Liver (tissue), 9 donors: Measurements from ENCODE around the gene SZT2. TPM values are rescaled to one million over a fixed set of nuclear protein-coding genes. Genes with fewer than 3 reads are reported as not detected.

ENCODE experiments used
- DNase-seq: peaks from one replicate; pipeline ENCODE4 v3.0.0-alpha.2; 2017; ENCODE audit warnings: low spot score
- H3K27ac ChIP-seq, 2 donors: one replicate each; pipeline ENCODE4 v1.7.0; 2013; ENCODE audit warnings: inconsistent platforms in 2 of 2, low read length in 2 of 2, control low read depth in 1 of 2, low read depth in 1 of 2, mild to moderate bottlenecking in 1 of 2
- H3K27me3 ChIP-seq, 4 donors: one replicate each; pipeline versions ENCODE4 v1.6.1 to v1.7.0; 2013; ENCODE audit warnings: low read length in 3 of 4, inconsistent platforms in 1 of 4, mild to moderate bottlenecking in 1 of 4, moderate library complexity in 1 of 4; ENCODE audit not compliant: control insufficient read depth in 4 of 4, insufficient read depth in 4 of 4
- H3K36me3 ChIP-seq, 4 donors: one replicate each; pipeline versions ENCODE4 v1.6.1 to v1.7.0; 2013; ENCODE audit warnings: low read length in 3 of 4, mild to moderate bottlenecking in 3 of 4, low read depth in 1 of 4, moderate library complexity in 1 of 4; ENCODE audit not compliant: control insufficient read depth in 4 of 4, insufficient read depth in 3 of 4
- H3K4me1 ChIP-seq, 4 donors: one replicate each; pipeline versions ENCODE4 v1.6.1 to v1.7.0; 2013; ENCODE audit warnings: low read length in 3 of 4, mild to moderate bottlenecking in 3 of 4, moderate library complexity in 1 of 4; ENCODE audit not compliant: control insufficient read depth in 4 of 4, insufficient read depth in 4 of 4
- H3K4me3 ChIP-seq, 3 donors: one replicate each; pipeline versions ENCODE4 v1.6.1 to v1.7.0; 2013; ENCODE audit warnings: low read length in 3 of 3, control low read depth in 1 of 3, low read depth in 1 of 3, mild to moderate bottlenecking in 1 of 3
- H3K9ac ChIP-seq, 2 donors: one replicate each; pipeline ENCODE4 v1.7.0; 2013; ENCODE audit warnings: low read length in 2 of 2, mild to moderate bottlenecking in 2 of 2, moderate library complexity in 2 of 2, control low read depth in 1 of 2, low read depth in 1 of 2
- H3K9me3 ChIP-seq, 4 donors: one replicate each; pipeline versions ENCODE4 v1.6.1 to v1.7.0; 2013; ENCODE audit warnings: low read length in 3 of 4; ENCODE audit not compliant: control insufficient read depth in 4 of 4
- CTCF ChIP-seq: fragments of 150-350 bp; IDR thresholded peaks from 2 replicates; pipeline ENCODE4 v1.5.1; 2017; ENCODE audit warnings: improper control_type of control experiment, low read depth, low read length; ENCODE audit not compliant: missing input control
- EGR1 ChIP-seq, 2 donors: IDR thresholded peaks; 2 replicates each; pipeline ENCODE4 v1.6.1; 2016 to 2018; ENCODE audit warnings: antibody characterized with exemption in 2 of 2, low read depth in 2 of 2
- FOXA1 ChIP-seq: IDR thresholded peaks from 2 replicates; pipeline ENCODE4 v1.6.1; 2016; ENCODE audit warnings: antibody characterized with exemption
- FOXA2 ChIP-seq: IDR thresholded peaks from 2 replicates; pipeline ENCODE4 v1.6.1; 2016; ENCODE audit warnings: antibody characterized with exemption
- GABPA ChIP-seq, 2 donors: IDR thresholded peaks in 1 of 2; conservative IDR thresholded peaks in 1 of 2; 2 replicates each; pipeline ENCODE4 v1.6.1; 2016; ENCODE audit warnings: antibody characterized with exemption in 2 of 2, mild to moderate bottlenecking in 1 of 2, moderate library complexity in 1 of 2
- HNF4A ChIP-seq, 2 donors: conservative IDR thresholded peaks; 2 replicates each; pipeline ENCODE4 v1.6.1; 2016; ENCODE audit warnings: antibody characterized with exemption in 2 of 2, mild to moderate bottlenecking in 2 of 2
- HNF4G ChIP-seq: IDR thresholded peaks from 2 replicates; pipeline ENCODE4 v1.6.1; 2016; ENCODE audit warnings: antibody characterized with exemption
- JUND ChIP-seq, 2 donors: IDR thresholded peaks; 2 replicates each; pipeline ENCODE4 v1.6.1; 2016; ENCODE audit warnings: antibody characterized with exemption in 2 of 2
- MAX ChIP-seq: IDR thresholded peaks from 2 replicates; pipeline ENCODE4 v1.6.1; 2016; ENCODE audit warnings: antibody characterized with exemption
- NR2F2 ChIP-seq: IDR thresholded peaks from 2 replicates; pipeline ENCODE4 v1.6.1; 2016; ENCODE audit warnings: antibody characterized with exemption
- RAD21 ChIP-seq, 2 donors: IDR thresholded peaks; 2 replicates each; pipeline ENCODE4 v1.6.1; 2016; ENCODE audit warnings: antibody characterized with exemption in 2 of 2, mild to moderate bottlenecking in 2 of 2
- RXRA ChIP-seq, 2 donors: IDR thresholded peaks; 2 replicates each; pipeline ENCODE4 v1.6.1; 2017 to 2018; ENCODE audit warnings: antibody characterized with exemption in 2 of 2, mild to moderate bottlenecking in 1 of 2
- SP1 ChIP-seq: IDR thresholded peaks from 2 replicates; pipeline ENCODE4 v1.6.1; 2018; ENCODE audit warnings: antibody characterized with exemption, mild to moderate bottlenecking
- TAF1 ChIP-seq: conservative IDR thresholded peaks from 2 replicates; pipeline ENCODE4 v1.6.1; 2016; ENCODE audit warnings: antibody characterized with exemption, mild to moderate bottlenecking
- YY1 ChIP-seq: IDR thresholded peaks from 2 replicates; pipeline ENCODE4 v1.6.1; 2016; ENCODE audit warnings: antibody characterized with exemption, mild to moderate bottlenecking
- ZBTB33 ChIP-seq: IDR thresholded peaks from 2 replicates; pipeline ENCODE4 v1.6.1; 2016; ENCODE audit warnings: antibody characterized with exemption
- WGBS: extraction: QIAGEN DNeasy Blood & Tissue Kit; methylation state at CpG from one replicate; pipeline ENCODE4 v1.1.7; 2013; 5-methylcytosine and 5-hydroxymethylcytosine counted together
- polyA plus RNA-seq, 2 donors: library from polyadenylated mRNA; stranded (reverse) in 1 of 2; unstranded in 1 of 2; fragments of 200-250 nt in 1 of 2; fragments of >200 nt in 1 of 2; fragmentation: Nextera tagmentation in 1 of 2; extraction: Ambion mirVana in 1 of 2; gene quantifications; one replicate each; pipeline versions ENCODE4 v1.2.1 to v1.2.3, GENCODE V29; 2013 to 2015
- total RNA-seq, 2 donors: library from RNA; depleted of rRNA; stranded (reverse); fragments of >200 nt; gene quantifications; one replicate each; pipeline ENCODE4 v1.2.3, GENCODE V29; 2014
- donor health status: healthy.
- donor health status: healthy.
- donor health status: healthy.
- donor health status: healthy.
- donor health status: healthy.

Gene SZT2
- total and polyA plus RNA-seq, 4 donors = 4.8 to 31.0 (median 11.9) TPM

- Histone ChIP-seq H3K9ac (no peak overlapping the region), H3K9me3 (no peaks in the 10 kb centered on the region), H3K36me3 (peaks cover 0 to 6% (median 5%) of the 10 kb centered on the region in 4 donors), H3K4me3 (no peak overlapping the region), H3K4me1 (peaks cover 0 to 7% (median 4%) of the 10 kb centered on the region in 4 donors), H3K27me3 (no peaks in the 10 kb centered on the region), H3K27ac (no peak overlapping the region)
- WGBS = 94% methylated on average over 4 of the region's 4 CpGs
- TF ChIP-seq SP1 = no peak
- no peak for TF ChIP-seq FOXA2
- no peak for TF ChIP-seq HNF4A (conservative IDR thresholded peaks at IDR 0.05)
- TF ChIP-seq EGR1 (IDR thresholded peaks at IDR 0.05; ENCODE audit: low read depth in 2 of 2) = no peak
- no peak for TF ChIP-seq MAX
- TF ChIP-seq ZBTB33 = no peak
- TF ChIP-seq NR2F2 = no peak
- no peak for TF ChIP-seq JUND (IDR thresholded peaks at IDR 0.05)
- no peak for TF ChIP-seq RXRA (IDR thresholded peaks at IDR 0.05)
- no peak for TF ChIP-seq FOXA1
- no peak for TF ChIP-seq TAF1
- TF ChIP-seq GABPA (IDR thresholded peaks at IDR 0.05 in 1 of 2, conservative IDR thresholded peaks at IDR 0.05 in 1 of 2) = no peak
- TF ChIP-seq HNF4G = no peak
- TF ChIP-seq YY1 = no peak
- no peak for DNase-seq
These were observed 5.8 kb downstream of the SZT2 start for GRCh38 chr1:43395523-43395922.

GRCh38 chr1:43396059-43396458 lies 6.4 kb downstream of the SZT2 start:
- H3K36me3 ChIP-seq = peaks cover 0 to 6% (median 5%) of the 10 kb centered on the region in 4 donors
- TF ChIP-seq GABPA (IDR thresholded peaks at IDR 0.05 in 1 of 2, conservative IDR thresholded peaks at IDR 0.05 in 1 of 2) (no peak), HNF4G (no peak), FOXA1 (no peak), ZBTB33 (no peak), RAD21 (IDR thresholded peaks at IDR 0.05) (no peak)
- WGBS = 84% methylated on average over 1 of the region's 1 CpG
- H3K4me1 ChIP-seq = peaks cover 0 to 2% (median 0%) of the 10 kb centered on the region in 4 donors
- H3K4me3 ChIP-seq = no peak overlapping the region
- H3K9ac ChIP-seq = no peak overlapping the region
- H3K27ac ChIP-seq = no peak overlapping the region
- no peaks in the 10 kb centered on the region for H3K27me3 ChIP-seq
- H3K9me3 ChIP-seq = no peaks in the 10 kb centered on the region
- no peak for DNase-seq

- Histone ChIP-seq H3K36me3 (peaks cover 0 to 8% (median 6%) of the 10 kb centered on the region in 4 donors), H3K4me3 (no peak overlapping the region)
- TF ChIP-seq SP1 (no peak), MAX (no peak), YY1 (no peak), NR2F2 (no peak), ZBTB33 (no peak), CTCF (no peak), FOXA2 (no peak), FOXA1 (no peak)
These were observed 8.5 kb downstream of the SZT2 start for GRCh38 chr1:43398227-43398626.

More at GRCh38 chr1:43398227-43398626, 8.5 kb downstream of the SZT2 start:
- Histone ChIP-seq H3K27me3 (no peaks in the 10 kb centered on the region), H3K4me1 (no peaks in the 10 kb centered on the region), H3K9ac (no peak overlapping the region), H3K9me3 (no peaks in the 10 kb centered on the region), H3K27ac (no peak overlapping the region)
- no peak for DNase-seq
- 98% methylated on average over 3 of the region's 3 CpGs for whole genome bisulfite sequencing
